Smooth muscle cell (in vitro differentiated cells): ENCODE measurements around the gene NRP2. TPM values are rescaled to one million over a fixed set of nuclear protein-coding genes. Genes with fewer than 3 reads are reported as not detected.

Source experiments
- DNase-seq: peaks from one replicate; lab custom pipeline; 2025; ENCODE audit not compliant: unreplicated experiment; lab: John Stamatoyannopoulos, UW
- H2AFZ ChIP-seq: fragments of 200-600 bp; sonication (generic); 2 replicates; pipeline ENCODE4 v1.6.0; 2016; ENCODE audit warnings: antibody characterized with exemption, low read depth, mild to moderate bottlenecking
- H3F3A ChIP-seq: fragments of 200-600 bp; sonication (generic); 2 replicates; pipeline ENCODE4 v1.6.0; 2017; ENCODE audit warnings: antibody characterized with exemption, low read depth
- H3K27ac ChIP-seq: fragments of 200-600 bp; sonication (generic); 2 replicates; pipeline ENCODE4 v1.5.1; 2016; ENCODE audit warnings: low read depth, mild to moderate bottlenecking
- H3K27me3 ChIP-seq: fragments of 200-600 bp; sonication (generic); 2 replicates; pipeline ENCODE4 v1.6.1; 2016; ENCODE audit warnings: low read depth, mild to moderate bottlenecking
- H3K36me3 ChIP-seq: fragments of 200-600 bp; sonication (generic); 2 replicates; pipeline ENCODE4 v1.5.1; 2016; ENCODE audit warnings: low read depth
- H3K4me1 ChIP-seq: fragments of 200-600 bp; sonication (generic); 2 replicates; pipeline ENCODE4 v1.5.1; 2016; ENCODE audit warnings: low read depth
- H3K4me2 ChIP-seq: fragments of 200-600 bp; sonication (generic); 2 replicates; pipeline ENCODE4 v1.6.0; 2016; ENCODE audit warnings: mild to moderate bottlenecking
- H3K4me3 ChIP-seq: fragments of 200-600 bp; sonication (generic); 2 replicates; pipeline ENCODE4 v1.5.1; 2016; ENCODE audit warnings: mild to moderate bottlenecking
- H3K79me2 ChIP-seq: fragments of 200-600 bp; sonication (generic); 2 replicates; pipeline ENCODE4 v1.6.0; 2016; ENCODE audit warnings: low read depth, mild to moderate bottlenecking
- H3K9ac ChIP-seq: fragments of 200-600 bp; sonication (generic); 2 replicates; pipeline ENCODE4 v1.6.0; 2016; ENCODE audit warnings: low read depth
- H3K9me3 ChIP-seq: fragments of 200-600 bp; sonication (generic); replicated peaks from 2 replicates; pipeline ENCODE4 v1.5.1; 2016; ENCODE audit warnings: low read depth
- H4K20me1 ChIP-seq: fragments of 200-600 bp; sonication (generic); 2 replicates; pipeline ENCODE4 v1.6.0; 2016; ENCODE audit warnings: low read depth
- WGBS: methylation state at CpG from one replicate; pipeline ENCODE4 v1.1.7; 2016; ENCODE audit warnings: low lambda C conversion rate; 5-methylcytosine and 5-hydroxymethylcytosine counted together
- polyA plus RNA-seq: library from polyadenylated mRNA; unstranded; fragments of >200 nt; fragmentation: Nextera tagmentation; extraction: Ambion mirVana; gene quantifications from 2 replicates; pipeline ENCODE4 v1.2.1, GENCODE V29; 2016
- total RNA-seq: library from RNA; depleted of rRNA; stranded (reverse); fragments of >200 nt; gene quantifications from 2 replicates; pipeline ENCODE4 v1.2.3, GENCODE V29; 2014
- TF ChIP-seq, protein P1 (sequence below): fragments of 200-600 bp; sonication (generic); IDR thresholded peaks from 2 replicates; pipeline ENCODE4 v1.5.1; 2017; ENCODE audit warnings: borderline replicate concordance, mild to moderate bottlenecking, antibody characterized with exemption; ENCODE audit not compliant: insufficient read depth, poor library complexity, severe bottlenecking

NRP2 gene
- total and polyA plus RNA-seq, 2 experiments from 2014 or later = 58.4 to 96.1 TPM

- Histone ChIP-seq H2AFZ (no peak overlapping the region), H4K20me1 (no peaks in the 10 kb centered on the region), H3K27me3 (no peaks in the 10 kb centered on the region), H3K9ac (no peak overlapping the region), H3K9me3 (no peaks in the 10 kb centered on the region), H3K79me2 (no peaks in the 10 kb centered on the region), H3K27ac (no peak overlapping the region), H3K4me1 (peaks cover 3% of the 10 kb centered on the region), H3K36me3 (no peaks in the 10 kb centered on the region), H3F3A (peaks cover 3% of the 10 kb centered on the region), H3K4me3 (no peak overlapping the region), H3K4me2 (no peak overlapping the region)
- DNase-seq = no peak
- TF ChIP-seq, protein P1, sequence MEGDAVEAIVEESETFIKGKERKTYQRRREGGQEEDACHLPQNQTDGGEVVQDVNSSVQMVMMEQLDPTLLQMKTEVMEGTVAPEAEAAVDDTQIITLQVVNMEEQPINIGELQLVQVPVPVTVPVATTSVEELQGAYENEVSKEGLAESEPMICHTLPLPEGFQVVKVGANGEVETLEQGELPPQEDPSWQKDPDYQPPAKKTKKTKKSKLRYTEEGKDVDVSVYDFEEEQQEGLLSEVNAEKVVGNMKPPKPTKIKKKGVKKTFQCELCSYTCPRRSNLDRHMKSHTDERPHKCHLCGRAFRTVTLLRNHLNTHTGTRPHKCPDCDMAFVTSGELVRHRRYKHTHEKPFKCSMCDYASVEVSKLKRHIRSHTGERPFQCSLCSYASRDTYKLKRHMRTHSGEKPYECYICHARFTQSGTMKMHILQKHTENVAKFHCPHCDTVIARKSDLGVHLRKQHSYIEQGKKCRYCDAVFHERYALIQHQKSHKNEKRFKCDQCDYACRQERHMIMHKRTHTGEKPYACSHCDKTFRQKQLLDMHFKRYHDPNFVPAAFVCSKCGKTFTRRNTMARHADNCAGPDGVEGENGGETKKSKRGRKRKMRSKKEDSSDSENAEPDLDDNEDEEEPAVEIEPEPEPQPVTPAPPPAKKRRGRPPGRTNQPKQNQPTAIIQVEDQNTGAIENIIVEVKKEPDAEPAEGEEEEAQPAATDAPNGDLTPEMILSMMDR = no peak
- WGBS = 48% methylated on average over 5 of the region's 5 CpGs
These were observed 94.4 kb downstream of the NRP2 start for GRCh38 chr2:205776720-205777119.

DNA sequence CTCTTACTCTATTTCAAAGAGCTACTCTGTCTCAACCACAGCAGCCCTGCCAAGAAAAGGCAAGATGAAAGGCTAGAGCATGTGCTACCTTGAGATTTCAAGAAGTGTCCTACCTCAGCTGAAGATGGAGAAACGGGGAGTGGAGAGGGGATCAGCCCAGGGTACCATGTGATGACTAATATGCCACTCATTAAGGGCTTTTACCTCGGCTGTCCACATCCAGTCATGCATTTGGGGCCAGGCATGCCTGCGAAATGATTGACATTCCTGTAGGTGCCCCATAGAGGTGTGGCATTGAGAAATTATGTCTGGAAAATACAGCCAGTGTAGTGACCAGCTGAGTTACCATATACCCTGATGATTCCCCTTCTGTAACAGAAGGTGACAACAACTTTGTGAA is 96.1 kb downstream of the NRP2 start:
- no peaks in the 10 kb centered on the region for H3K9me3 ChIP-seq
- WGBS = 69% methylated on average over 3 of the region's 3 CpGs
- H3K4me1 ChIP-seq = peaks cover 3% of the 10 kb centered on the region
- DNase-seq = no peak
- H3K36me3 ChIP-seq = no peaks in the 10 kb centered on the region
- H4K20me1 ChIP-seq = no peaks in the 10 kb centered on the region
- no peaks in the 10 kb centered on the region for H3K79me2 ChIP-seq
- TF ChIP-seq, protein P1 = no peak
- no peak overlapping the region for H2AFZ ChIP-seq
- H3K27ac ChIP-seq = no peak overlapping the region
- no peak overlapping the region for H3K4me3 ChIP-seq
- H3K9ac ChIP-seq = no peak overlapping the region
- no peaks in the 10 kb centered on the region for H3K27me3 ChIP-seq
- H3F3A ChIP-seq = peaks cover 3% of the 10 kb centered on the region
- no peak overlapping the region for H3K4me2 ChIP-seq

DNA sequence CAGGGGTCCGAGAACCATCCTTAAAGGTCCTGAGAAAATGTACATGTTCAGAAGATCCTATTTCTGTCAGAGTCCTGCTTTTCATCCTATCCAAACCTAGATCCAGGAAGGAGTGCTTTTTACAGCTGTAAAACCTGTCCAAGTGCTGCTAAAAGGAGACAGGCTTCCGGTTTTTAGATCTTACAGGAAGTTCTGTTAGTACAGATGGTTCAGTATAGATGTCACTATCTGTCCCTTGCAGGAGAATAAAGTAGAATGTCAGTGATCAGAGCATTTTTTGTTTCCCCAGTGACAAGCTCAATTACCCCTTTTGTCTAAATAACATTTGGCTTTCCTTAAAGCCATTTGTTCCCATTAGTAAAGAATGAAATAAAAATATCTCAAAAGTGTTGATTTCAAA is 98.3 kb downstream of the NRP2 start:
- TF ChIP-seq, protein P1 = no peak
- Histone ChIP-seq H3F3A (no peaks in the 10 kb centered on the region), H3K9me3 (no peaks in the 10 kb centered on the region), H4K20me1 (no peaks in the 10 kb centered on the region), H3K27me3 (no peaks in the 10 kb centered on the region), H3K79me2 (no peaks in the 10 kb centered on the region), H3K9ac (no peak overlapping the region), H2AFZ (no peak overlapping the region), H3K4me3 (no peak overlapping the region), H3K36me3 (no peaks in the 10 kb centered on the region), H3K4me1 (peaks cover 3% of the 10 kb centered on the region), H3K4me2 (no peak overlapping the region), H3K27ac (no peak overlapping the region)
- 91% methylated on average over 2 of the region's 2 CpGs for WGBS
- DNase-seq = no peak

DNA sequence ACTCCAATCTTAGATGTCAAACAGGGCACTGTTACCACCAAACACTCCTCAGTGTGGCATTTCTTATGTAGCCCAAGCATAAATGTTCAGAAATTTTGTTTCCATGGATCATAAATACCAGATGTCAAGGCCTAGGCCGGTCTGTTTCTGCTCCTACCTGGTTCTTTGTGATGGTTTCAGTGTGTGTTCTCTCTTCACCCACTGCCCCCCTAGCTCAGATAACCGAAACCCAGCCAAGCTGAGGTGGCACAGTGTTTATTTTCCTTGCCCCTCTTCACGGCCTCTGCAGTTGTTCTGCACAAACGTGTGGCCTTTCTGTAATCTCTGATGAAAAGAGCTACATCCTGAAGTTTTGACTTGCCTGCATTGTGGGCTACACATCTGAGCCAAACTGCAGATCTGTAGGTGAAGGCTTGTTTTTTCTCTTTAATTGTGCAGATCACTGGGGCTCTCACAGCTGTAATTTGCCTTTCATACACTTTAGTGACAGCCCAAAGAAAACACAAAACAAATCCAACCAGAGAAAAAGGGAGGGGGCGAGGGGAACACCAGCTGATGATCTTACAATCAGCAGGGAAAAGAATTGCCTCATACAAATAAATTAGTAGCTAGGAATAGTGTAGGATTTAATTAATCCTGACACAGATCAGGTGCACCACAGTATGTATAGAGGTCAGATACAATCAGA is 99.1 kb downstream of the NRP2 start:
- TF ChIP-seq, protein P1 = no peak
- no peaks in the 10 kb centered on the region for H3F3A ChIP-seq
- H3K4me1 ChIP-seq = peaks cover 3% of the 10 kb centered on the region
- no peaks in the 10 kb centered on the region for H3K79me2 ChIP-seq
- H3K4me3 ChIP-seq = no peak overlapping the region
- 91% methylated on average over 5 of the region's 5 CpGs for WGBS
- no peak overlapping the region for H3K27ac ChIP-seq
- H3K27me3 ChIP-seq = no peaks in the 10 kb centered on the region
- H2AFZ ChIP-seq = no peak overlapping the region
- DNase-seq = no peak
- H3K4me2 ChIP-seq = no peak overlapping the region
- H3K9me3 ChIP-seq = no peaks in the 10 kb centered on the region
- H3K36me3 ChIP-seq = no peaks in the 10 kb centered on the region
- H4K20me1 ChIP-seq = no peaks in the 10 kb centered on the region
- H3K9ac ChIP-seq = no peak overlapping the region
